Lower lobe of right lung (tissue), 2 donors: ENCODE measurements around the gene TNIK. TPM values are rescaled to one million over a fixed set of nuclear protein-coding genes. Genes with fewer than 3 reads are reported as not detected.

Experiments
- ATAC-seq, 2 donors: fragments of 200-7000 bp; cut with Tn5 transposase; one replicate each; pipeline ENCODE4 v1.9.1; 2020 to 2022; ENCODE audit warnings: mild to moderate bottlenecking in 2 of 2, moderate library complexity in 2 of 2
- DNase-seq: peaks from one replicate; pipeline ENCODE4 v3.0.0-alpha.2; 2020
- H3K27ac ChIP-seq: fragments of 200-600 bp; one replicate; pipeline ENCODE4 v1.8.0; 2022
- H3K27me3 ChIP-seq: fragments of 200-600 bp; one replicate; pipeline ENCODE4 v1.8.0; 2022; ENCODE audit warnings: low read depth
- H3K36me3 ChIP-seq: fragments of 200-600 bp; one replicate; pipeline ENCODE4 v1.8.0; 2022; ENCODE audit warnings: mild to moderate bottlenecking
- H3K4me1 ChIP-seq: fragments of 200-600 bp; one replicate; pipeline ENCODE4 v1.8.0; 2022
- H3K4me3 ChIP-seq: fragments of 200-600 bp; one replicate; pipeline ENCODE4 v1.8.0; 2022; ENCODE audit warnings: mild to moderate bottlenecking
- H3K9me3 ChIP-seq: fragments of 200-600 bp; one replicate; pipeline ENCODE4 v1.8.0; 2022
- intact Hi-C: fragments of 100-400 bp; cut with DNase I; formaldehyde crosslinking; loops from one replicate; pipeline ENCODE4 v1.11.0; 2022
- total RNA-seq: library from RNA; stranded (reverse); fragmentation: NEBNext Ultra II Directional; extraction: Animal tissue kit (Norgen Biotek cat#: 25700); gene quantifications from one replicate; pipeline ENCODE4 v1.2.1, GENCODE V29; 2021
- TF ChIP-seq, protein P1 (sequence below): fragments of 200-600 bp; IDR thresholded peaks from one replicate; pipeline ENCODE4 v1.8.0; 2022; ENCODE audit warnings: antibody characterized with exemption, mild to moderate bottlenecking
- donor health status: DM: no; HTN: yes; CAD: no; lungs with severe emphysema.

TNIK gene
- total RNA-seq, 1 donor from 2014 or later: 29.3 TPM

DNA sequence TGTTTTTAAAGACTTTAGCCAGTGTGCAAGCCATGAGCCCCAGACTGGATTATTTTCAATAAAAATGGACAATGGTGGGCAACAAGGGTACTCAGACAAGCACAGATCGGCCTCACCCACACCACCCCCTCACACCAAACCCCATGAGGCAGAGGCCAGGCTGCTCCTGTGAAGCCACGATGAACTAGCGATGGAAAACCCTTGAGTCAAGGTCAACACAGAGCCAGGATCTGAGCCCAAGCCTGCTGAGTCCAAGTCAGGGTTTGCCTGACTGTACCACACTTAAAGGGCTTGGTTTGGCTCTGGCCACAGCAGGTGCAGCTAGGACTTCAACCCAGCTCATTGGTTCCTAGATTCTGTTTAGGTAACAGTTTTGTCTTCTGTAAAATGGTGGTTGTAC lies 302.2 kb downstream of the TNIK start:
- Histone ChIP-seq H3K4me3 (no peak overlapping the region), H3K36me3 (peaks cover 45% of the 10 kb centered on the region)
- intact Hi-C loops: no loop called here

DNA sequence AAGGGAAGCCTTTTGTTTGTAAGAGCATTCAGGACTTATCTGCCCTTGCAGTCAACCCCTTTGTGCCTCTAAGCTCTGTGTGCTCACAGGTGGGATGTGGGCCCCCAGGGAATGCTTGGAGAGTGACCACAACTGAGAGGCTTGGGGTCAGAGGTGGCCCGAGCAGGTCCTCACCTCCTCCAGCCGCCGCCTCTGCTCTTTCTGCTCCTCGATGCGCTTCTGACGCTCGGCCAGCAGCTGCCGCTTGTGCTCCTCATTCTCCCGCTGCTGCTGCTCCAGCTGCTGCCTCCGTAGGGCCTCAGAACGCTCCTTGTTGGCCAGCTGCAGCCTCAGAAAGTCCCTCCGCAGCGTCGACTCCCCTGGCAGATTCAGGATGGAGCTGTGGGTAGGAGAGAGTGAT lies 302.9 kb downstream of the TNIK start:
- no peaks in the 10 kb centered on the region for H3K27me3 ChIP-seq
- ATAC-seq: no peak
- DNase-seq: no peak
- no peak overlapping the region for H3K4me3 ChIP-seq
- no peak overlapping the region for H3K27ac ChIP-seq
- TF ChIP-seq, protein P1, sequence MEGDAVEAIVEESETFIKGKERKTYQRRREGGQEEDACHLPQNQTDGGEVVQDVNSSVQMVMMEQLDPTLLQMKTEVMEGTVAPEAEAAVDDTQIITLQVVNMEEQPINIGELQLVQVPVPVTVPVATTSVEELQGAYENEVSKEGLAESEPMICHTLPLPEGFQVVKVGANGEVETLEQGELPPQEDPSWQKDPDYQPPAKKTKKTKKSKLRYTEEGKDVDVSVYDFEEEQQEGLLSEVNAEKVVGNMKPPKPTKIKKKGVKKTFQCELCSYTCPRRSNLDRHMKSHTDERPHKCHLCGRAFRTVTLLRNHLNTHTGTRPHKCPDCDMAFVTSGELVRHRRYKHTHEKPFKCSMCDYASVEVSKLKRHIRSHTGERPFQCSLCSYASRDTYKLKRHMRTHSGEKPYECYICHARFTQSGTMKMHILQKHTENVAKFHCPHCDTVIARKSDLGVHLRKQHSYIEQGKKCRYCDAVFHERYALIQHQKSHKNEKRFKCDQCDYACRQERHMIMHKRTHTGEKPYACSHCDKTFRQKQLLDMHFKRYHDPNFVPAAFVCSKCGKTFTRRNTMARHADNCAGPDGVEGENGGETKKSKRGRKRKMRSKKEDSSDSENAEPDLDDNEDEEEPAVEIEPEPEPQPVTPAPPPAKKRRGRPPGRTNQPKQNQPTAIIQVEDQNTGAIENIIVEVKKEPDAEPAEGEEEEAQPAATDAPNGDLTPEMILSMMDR: no peak
- intact Hi-C loops: no loop called here
- no peaks in the 10 kb centered on the region for H3K4me1 ChIP-seq
- H3K9me3 ChIP-seq: no peaks in the 10 kb centered on the region
- peaks cover 45% of the 10 kb centered on the region for H3K36me3 ChIP-seq

More for the DNA sequence above, 302.2 kb downstream of the TNIK start:
- H3K27me3 ChIP-seq: no peaks in the 10 kb centered on the region
- no peak overlapping the region for H3K27ac ChIP-seq
- peaks cover 3% of the 10 kb centered on the region for H3K9me3 ChIP-seq
- TF ChIP-seq, protein P1: no peak
- H3K4me1 ChIP-seq: no peaks in the 10 kb centered on the region
- DNase-seq: no peak
- no peak for ATAC-seq

DNA sequence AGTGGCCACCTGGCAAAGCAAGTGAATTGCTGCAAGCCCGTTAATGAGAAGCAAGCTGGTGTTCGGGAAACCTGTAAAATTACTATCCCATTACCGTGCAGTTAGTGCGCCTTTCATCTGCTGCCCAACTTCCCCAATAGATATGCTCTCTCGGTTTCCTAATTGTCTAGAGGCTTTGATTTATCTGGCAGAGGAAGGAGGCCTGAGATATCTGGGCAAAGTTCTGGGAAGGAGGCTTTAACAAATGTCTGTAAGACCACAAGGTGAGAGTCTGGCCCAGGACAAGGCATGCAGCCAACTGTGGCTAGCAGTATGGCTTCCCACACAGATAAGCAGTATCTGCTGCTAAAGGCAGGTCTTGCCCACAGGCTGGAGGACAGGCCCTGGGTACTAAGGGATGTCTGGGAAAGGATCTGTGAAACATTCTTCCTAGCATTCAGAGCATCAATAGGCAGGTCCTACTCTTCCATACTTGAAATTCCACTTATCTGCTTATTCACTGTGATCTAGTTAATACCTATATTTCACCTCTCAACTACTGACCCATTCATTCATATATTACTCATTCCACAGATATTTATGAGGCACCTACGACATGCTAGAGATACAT lies 303.7 kb downstream of the TNIK start:
- H3K9me3 ChIP-seq: no peaks in the 10 kb centered on the region
- TF ChIP-seq, protein P1: no peak
- no peaks in the 10 kb centered on the region for H3K4me1 ChIP-seq
- no peaks in the 10 kb centered on the region for H3K27me3 ChIP-seq
- H3K27ac ChIP-seq: no peak overlapping the region
- DNase-seq (no peak), ATAC-seq (no peak)
- peaks cover 39% of the 10 kb centered on the region for H3K36me3 ChIP-seq
- H3K4me3 ChIP-seq: no peak overlapping the region
- intact Hi-C loops: no loop called here

- H3K9me3 ChIP-seq: no peaks in the 10 kb centered on the region
- no peak for DNase-seq
- TF ChIP-seq, protein P1: no peak
- no peak overlapping the region for H3K4me3 ChIP-seq
- H3K36me3 ChIP-seq: peaks cover 39% of the 10 kb centered on the region
- intact Hi-C loops: no loop called here
- no peaks in the 10 kb centered on the region for H3K27me3 ChIP-seq
- no peak overlapping the region for H3K27ac ChIP-seq
- ATAC-seq: no peak
- peaks cover 3% of the 10 kb centered on the region for H3K4me1 ChIP-seq
Measured at GRCh38 chr3:171155122-171155700, 305.0 kb downstream of the TNIK start.

DNA sequence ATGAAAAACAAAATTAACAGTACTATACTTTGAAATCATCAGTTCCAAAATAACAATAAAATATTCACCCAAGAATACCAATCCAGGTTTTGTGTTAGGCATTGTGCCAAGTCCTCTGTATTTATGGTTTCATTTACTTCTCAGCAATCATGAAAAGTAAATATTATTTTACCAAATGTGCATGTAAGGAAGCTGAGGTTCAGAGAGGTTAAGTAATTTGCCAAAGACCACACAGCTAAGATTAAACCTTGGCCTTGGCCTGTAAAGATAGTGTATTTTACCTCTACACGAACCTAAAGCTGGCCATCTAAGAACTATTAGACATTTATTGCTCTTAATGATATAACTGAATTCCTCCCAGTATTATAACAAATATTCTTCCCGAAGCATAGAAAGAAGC lies 309.3 kb downstream of the TNIK start:
- Histone ChIP-seq H3K27me3 (no peaks in the 10 kb centered on the region), H3K4me1 (peaks cover 8% of the 10 kb centered on the region), H3K27ac (no peak overlapping the region), H3K36me3 (peaks cover 14% of the 10 kb centered on the region), H3K9me3 (no peaks in the 10 kb centered on the region), H3K4me3 (no peak overlapping the region)
- ATAC-seq (no peak), DNase-seq (no peak)
- intact Hi-C loops: no loop called here
- TF ChIP-seq, protein P1: no peak
